ENCODE data around the gene PRELP. TPM values are rescaled to one million over a fixed set of nuclear protein-coding genes. Genes with fewer than 3 reads are reported as not detected.

PRELP gene
- total RNA-seq, 1 experiment from 2014 or later = not detected

DNA sequence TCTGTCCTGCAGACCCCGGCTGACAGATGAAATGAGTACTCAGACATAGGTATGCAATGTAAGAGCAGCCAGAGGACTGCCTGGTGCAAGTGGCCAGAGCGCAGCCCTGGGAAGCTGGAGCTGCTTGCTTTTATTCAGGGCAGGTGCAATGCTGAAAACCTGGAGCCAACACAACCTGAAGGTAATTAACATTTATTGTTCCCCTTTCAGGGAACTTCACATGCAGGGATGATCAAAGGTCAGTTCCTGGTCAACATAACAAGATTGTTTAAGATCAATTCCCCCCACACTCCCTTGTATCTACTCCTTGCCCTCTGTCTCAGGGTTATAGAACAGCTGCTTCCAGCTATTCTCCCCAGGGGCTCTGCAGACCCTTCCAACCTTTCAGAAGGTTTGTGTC lies 48.7 kb upstream of the PRELP start:
- BruUV-seq (replicated peaks) = no TSS peak
- no peaks in the 10 kb centered on the region for H4K20me1 ChIP-seq (ENCODE audit: low read length)
- peaks cover 56% of the 10 kb centered on the region for H3K27me3 ChIP-seq (ENCODE audit: low read length)

DNA sequence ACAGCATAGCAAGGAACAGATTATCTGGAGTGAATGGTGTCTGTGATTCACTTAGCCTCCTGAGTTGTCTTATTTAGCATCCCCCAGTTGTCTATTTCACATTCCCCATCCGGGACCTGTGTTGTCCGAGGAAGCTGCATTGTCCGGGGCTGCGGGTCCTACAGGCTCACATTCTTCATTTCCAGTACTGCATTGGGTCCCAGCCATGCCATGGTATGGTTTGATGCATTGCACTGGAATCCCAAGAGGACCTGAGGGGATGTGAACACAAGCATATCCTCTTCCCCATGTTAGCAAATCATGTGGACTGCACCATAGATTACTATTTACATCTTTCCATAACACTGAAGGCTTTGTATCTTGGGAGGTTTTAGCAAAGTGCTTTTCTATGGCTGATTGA lies 48.2 kb upstream of the PRELP start:
- Histone ChIP-seq H3K4me1 (ENCODE audit: insufficient read depth, low read length) (peaks cover 12% of the 10 kb centered on the region; the same call in 1 of the 2 replicates), H3K79me2 (ENCODE audit: low read length) (no peaks in the 10 kb centered on the region), H3F3A (ENCODE audit: low read length, unreplicated experiment) (no peaks in the 10 kb centered on the region), H2AFZ (ENCODE audit: low read length) (no peak overlapping the region), H4K20me1 (ENCODE audit: low read length) (no peaks in the 10 kb centered on the region), H3K36me3 (ENCODE audit: low read depth, low read length) (no peaks in the 10 kb centered on the region), H3K9me2 (replicated peaks; ENCODE audit: low read length) (no peaks in the 10 kb centered on the region), H3K4me3 (ENCODE audit: low read length) (no peak overlapping the region), H3K9ac (ENCODE audit: low read length) (no peak overlapping the region), H3K27ac (ENCODE audit: low read length) (no peak overlapping the region), H3K9me3 (ENCODE audit: low read length) (no peaks in the 10 kb centered on the region), H3K27me3 (ENCODE audit: low read length) (peaks cover 62% of the 10 kb centered on the region), H3K4me2 (ENCODE audit: low read length) (no peak overlapping the region)
- POLR2A ChIA-PET (ENCODE audit: unreplicated experiment) = no interaction called here
- CTCF ChIA-PET = no interaction called here
- no TSS peak for BruUV-seq (replicated peaks)
- DNase-seq (no peak), ATAC-seq (no peak)
- intact Hi-C loops (cut with micrococcal nuclease) = no loop called here
- TF ChIP-seq EZH2phosphoT487 (IDR thresholded peaks at IDR 0.05; ENCODE audit: borderline replicate concordance, low read length) (no peak), EZH2 (IDR thresholded peaks at IDR 0.05; ENCODE audit: low read length, unreplicated experiment) (no peak)
- TF ChIP-seq, protein P1, sequence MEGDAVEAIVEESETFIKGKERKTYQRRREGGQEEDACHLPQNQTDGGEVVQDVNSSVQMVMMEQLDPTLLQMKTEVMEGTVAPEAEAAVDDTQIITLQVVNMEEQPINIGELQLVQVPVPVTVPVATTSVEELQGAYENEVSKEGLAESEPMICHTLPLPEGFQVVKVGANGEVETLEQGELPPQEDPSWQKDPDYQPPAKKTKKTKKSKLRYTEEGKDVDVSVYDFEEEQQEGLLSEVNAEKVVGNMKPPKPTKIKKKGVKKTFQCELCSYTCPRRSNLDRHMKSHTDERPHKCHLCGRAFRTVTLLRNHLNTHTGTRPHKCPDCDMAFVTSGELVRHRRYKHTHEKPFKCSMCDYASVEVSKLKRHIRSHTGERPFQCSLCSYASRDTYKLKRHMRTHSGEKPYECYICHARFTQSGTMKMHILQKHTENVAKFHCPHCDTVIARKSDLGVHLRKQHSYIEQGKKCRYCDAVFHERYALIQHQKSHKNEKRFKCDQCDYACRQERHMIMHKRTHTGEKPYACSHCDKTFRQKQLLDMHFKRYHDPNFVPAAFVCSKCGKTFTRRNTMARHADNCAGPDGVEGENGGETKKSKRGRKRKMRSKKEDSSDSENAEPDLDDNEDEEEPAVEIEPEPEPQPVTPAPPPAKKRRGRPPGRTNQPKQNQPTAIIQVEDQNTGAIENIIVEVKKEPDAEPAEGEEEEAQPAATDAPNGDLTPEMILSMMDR (conservative IDR thresholded peaks at IDR 0.05; ENCODE audit: low read depth, low read length) = no peak

More for the DNA sequence above, 48.7 kb upstream of the PRELP start:
- intact Hi-C loops (cut with micrococcal nuclease) = no loop called here
- no peak overlapping the region for H3K4me2 ChIP-seq (ENCODE audit: low read length)
- no peaks in the 10 kb centered on the region for H3K9me3 ChIP-seq (ENCODE audit: low read length)
- H3F3A ChIP-seq (ENCODE audit: low read length, unreplicated experiment) = no peaks in the 10 kb centered on the region
- H2AFZ ChIP-seq (ENCODE audit: low read length) = no peak overlapping the region
- H3K9me2 ChIP-seq (replicated peaks; ENCODE audit: low read length) = no peaks in the 10 kb centered on the region
- no peak for DNase-seq
- no peak overlapping the region for H3K4me3 ChIP-seq (ENCODE audit: low read length)
- TF ChIP-seq, protein P1 (conservative IDR thresholded peaks at IDR 0.05; ENCODE audit: low read depth, low read length) = no peak
- no peak for TF ChIP-seq EZH2 (IDR thresholded peaks at IDR 0.05; ENCODE audit: low read length, unreplicated experiment)
- no peak overlapping the region for H3K9ac ChIP-seq (ENCODE audit: low read length)
- H3K4me1 ChIP-seq (ENCODE audit: insufficient read depth, low read length) = peaks cover 14% of the 10 kb centered on the region; the same call in 1 of the 2 replicates
- ChIA-PET CTCF (no interaction called here), POLR2A (ENCODE audit: unreplicated experiment) (no interaction called here)
- no peak overlapping the region for H3K27ac ChIP-seq (ENCODE audit: low read length)
- ATAC-seq = no peak
- H3K36me3 ChIP-seq (ENCODE audit: low read depth, low read length) = no peaks in the 10 kb centered on the region
- H3K79me2 ChIP-seq (ENCODE audit: low read length) = no peaks in the 10 kb centered on the region

DNA sequence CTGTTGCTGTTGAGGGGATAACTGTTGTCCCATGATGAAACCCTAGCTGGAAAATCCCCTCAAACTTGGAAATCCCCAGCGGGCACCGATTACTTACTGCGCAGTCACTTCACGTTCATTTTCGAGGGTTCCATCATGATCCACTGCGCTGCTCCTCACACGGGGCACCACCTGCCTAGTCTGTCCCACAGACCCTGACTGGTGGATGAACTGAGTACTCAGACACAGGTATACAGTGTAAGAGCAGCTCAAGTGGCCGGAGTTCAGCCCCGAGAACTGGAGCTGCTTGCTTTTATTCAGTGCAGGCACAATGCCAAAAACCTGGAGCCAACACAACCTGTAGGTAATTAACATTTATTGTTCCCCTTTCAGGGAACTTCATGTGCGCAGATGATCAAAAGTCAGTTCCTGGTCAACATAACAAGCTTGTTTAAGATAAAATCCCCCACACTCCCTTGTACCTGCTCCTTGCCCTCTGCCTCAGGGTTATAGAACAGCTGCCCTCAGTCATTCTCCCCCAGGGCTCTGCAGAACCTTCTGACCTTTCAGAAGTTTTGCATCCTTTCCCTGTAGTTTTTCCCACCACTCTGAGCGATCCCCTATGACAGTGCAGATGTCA lies 46.5 kb upstream of the PRELP start:
- Histone ChIP-seq H3K4me1 (ENCODE audit: insufficient read depth, low read length) (0 out of 2 replicates have a peak, but pooled peaks cover 5% of the 10 kb centered on the region), H4K20me1 (ENCODE audit: low read length) (no peaks in the 10 kb centered on the region), H3K36me3 (ENCODE audit: low read depth, low read length) (no peaks in the 10 kb centered on the region), H3K27me3 (ENCODE audit: low read length) (peaks cover 78% of the 10 kb centered on the region), H3K9me2 (replicated peaks; ENCODE audit: low read length) (no peaks in the 10 kb centered on the region), H3K79me2 (ENCODE audit: low read length) (no peaks in the 10 kb centered on the region), H3K4me3 (ENCODE audit: low read length) (no peak overlapping the region), H3K9me3 (ENCODE audit: low read length) (no peaks in the 10 kb centered on the region), H3K4me2 (ENCODE audit: low read length) (no peak overlapping the region), H3F3A (ENCODE audit: low read length, unreplicated experiment) (no peaks in the 10 kb centered on the region), H3K27ac (ENCODE audit: low read length) (no peak overlapping the region), H2AFZ (ENCODE audit: low read length) (no peak overlapping the region), H3K9ac (ENCODE audit: low read length) (no peak overlapping the region)
- ChIA-PET POLR2A (ENCODE audit: unreplicated experiment) (no interaction called here), CTCF (no interaction called here)
- TF ChIP-seq, protein P1 (conservative IDR thresholded peaks at IDR 0.05; ENCODE audit: low read depth, low read length) = no peak
- TF ChIP-seq EZH2 (IDR thresholded peaks at IDR 0.05; ENCODE audit: low read length, unreplicated experiment) (no peak), EZH2phosphoT487 (IDR thresholded peaks at IDR 0.05; ENCODE audit: borderline replicate concordance, low read length) (no peak)
- no peak for ATAC-seq
- DNase-seq = no peak
- BruUV-seq (replicated peaks) = no TSS peak
- intact Hi-C loops (cut with micrococcal nuclease) = no loop called here
